Spinal cord (tissue), 10 donors: Measurements from ENCODE around the gene GOLIM4. TPM values are rescaled to one million over a fixed set of nuclear protein-coding genes. Genes with fewer than 3 reads are reported as not detected.

Experiments
- DNase-seq, 6 donors: peaks; one replicate each; pipeline versions ENCODE4 v3.0.0 to v3.0.0-alpha.2; 2013 to 2015; ENCODE audit warnings: low spot score in 6 of 6, low read depth in 4 of 6
- H3K27ac ChIP-seq: one replicate; pipeline ENCODE4 v1.5.1; 2013; ENCODE audit warnings: low read depth, low read length, control low read depth
- H3K27me3 ChIP-seq: one replicate; pipeline ENCODE4 v1.6.1; 2013; ENCODE audit warnings: low read length; ENCODE audit not compliant: control insufficient read depth, insufficient read depth
- H3K36me3 ChIP-seq: one replicate; pipeline ENCODE4 v1.6.1; 2013; ENCODE audit warnings: low read length; ENCODE audit not compliant: control insufficient read depth, insufficient read depth
- H3K4me1 ChIP-seq: one replicate; pipeline ENCODE4 v1.6.1; 2013; ENCODE audit warnings: low read length; ENCODE audit not compliant: control insufficient read depth, insufficient read depth
- H3K4me3 ChIP-seq: one replicate; pipeline ENCODE4 v1.5.1; 2013; ENCODE audit warnings: low read depth, low read length, control low read depth
- H3K9me3 ChIP-seq: one replicate; pipeline ENCODE4 v1.6.1; 2013; ENCODE audit warnings: low read length; ENCODE audit not compliant: control insufficient read depth, insufficient read depth
- WGBS: methylation state at CpG from one replicate; pipeline ENCODE4 v1.1.5; 2013; ENCODE audit warnings: missing lambda C conversion rate; ENCODE audit not compliant: insufficient coverage; 5-methylcytosine and 5-hydroxymethylcytosine counted together
- polyA plus RNA-seq, 2 donors: library from polyadenylated mRNA; unstranded; fragments of 120-200 nt; gene quantifications; one replicate each; pipeline ENCODE4 v1.2.1, GENCODE V29; 2013; ENCODE audit not compliant: insufficient read length in 2 of 2
- total RNA-seq, 2 donors: library from RNA; depleted of rRNA in 1 of 2; stranded (reverse); fragments of 120-200 nt in 1 of 2; fragments of >200 nt in 1 of 2; gene quantifications; one replicate each; pipeline versions ENCODE4 v1.2.3 to v1.2.4, GENCODE V29; 2013 to 2014
- donor health status: healthy.

Gene GOLIM4
- total and polyA plus RNA-seq, 4 donors, result 61.8 to 90.2 (median 64.2) TPM

- Histone ChIP-seq H3K27ac (no peak overlapping the region), H3K4me3 (no peak overlapping the region), H3K9me3 (no peaks in the 10 kb centered on the region), H3K27me3 (no peaks in the 10 kb centered on the region), H3K4me1 (peaks cover 3% of the 10 kb centered on the region), H3K36me3 (peaks cover 6% of the 10 kb centered on the region)
- no peak for DNase-seq
- WGBS, result no CpG with 5 or more reads among the region's 2 CpGs
These were observed 58.7 kb downstream of the GOLIM4 start for GRCh38 chr3:168037020-168037419.

- Histone ChIP-seq H3K27me3 (no peaks in the 10 kb centered on the region), H3K9me3 (no peaks in the 10 kb centered on the region), H3K4me1 (peaks cover 3% of the 10 kb centered on the region), H3K4me3 (no peak overlapping the region), H3K36me3 (peaks cover 6% of the 10 kb centered on the region), H3K27ac (no peak overlapping the region)
- WGBS, result 94% methylated on average over 2 of the region's 4 CpGs
- DNase-seq, result no peak
These were observed 59.1 kb downstream of the GOLIM4 start for GRCh38 chr3:168036619-168037018.

GRCh38 chr3:168034152-168034928, 61.4 kb downstream of the GOLIM4 start:
- no peaks in the 10 kb centered on the region for H3K9me3 ChIP-seq
- no peaks in the 10 kb centered on the region for H3K27me3 ChIP-seq
- no peak overlapping the region for H3K4me3 ChIP-seq
- H3K36me3 ChIP-seq, result peaks cover 10% of the 10 kb centered on the region
- H3K4me1 ChIP-seq, result peaks cover 3% of the 10 kb centered on the region
- H3K27ac ChIP-seq, result no peak overlapping the region
- WGBS, result 87% methylated on average over 2 of the region's 5 CpGs
- DNase-seq, result no peak

GRCh38 chr3:168030577-168030976, 65.1 kb downstream of the GOLIM4 start:
- Histone ChIP-seq H3K27me3 (no peaks in the 10 kb centered on the region), H3K9me3 (no peaks in the 10 kb centered on the region), H3K4me1 (no peaks in the 10 kb centered on the region), H3K27ac (no peak overlapping the region), H3K36me3 (peaks cover 7% of the 10 kb centered on the region), H3K4me3 (no peak overlapping the region)
- WGBS, result no CpG with 5 or more reads among the region's 4 CpGs
- peak in 1 of 6 donors; percentile 39 for DNase-seq

GRCh38 chr3:168029705-168030104, 66.0 kb downstream of the GOLIM4 start:
- no peaks in the 10 kb centered on the region for H3K9me3 ChIP-seq
- no peak for DNase-seq
- H3K36me3 ChIP-seq, result peaks cover 7% of the 10 kb centered on the region
- H3K4me1 ChIP-seq, result no peaks in the 10 kb centered on the region
- H3K27me3 ChIP-seq, result no peaks in the 10 kb centered on the region
- H3K4me3 ChIP-seq, result no peak overlapping the region
- WGBS, result 83% methylated on average over 7 of the region's 7 CpGs
- H3K27ac ChIP-seq, result no peak overlapping the region

GRCh38 chr3:168028086-168028485, 67.6 kb downstream of the GOLIM4 start:
- Histone ChIP-seq H3K27me3 (no peaks in the 10 kb centered on the region), H3K4me3 (no peak overlapping the region), H3K4me1 (no peaks in the 10 kb centered on the region), H3K36me3 (peaks cover 7% of the 10 kb centered on the region), H3K9me3 (no peaks in the 10 kb centered on the region), H3K27ac (no peak overlapping the region)
- no CpG with 5 or more reads among the region's 1 CpG for WGBS
- DNase-seq, result no peak

- no peak for DNase-seq
- no peaks in the 10 kb centered on the region for H3K4me1 ChIP-seq
- H3K27me3 ChIP-seq, result no peaks in the 10 kb centered on the region
- H3K36me3 ChIP-seq, result peaks cover 9% of the 10 kb centered on the region
- H3K4me3 ChIP-seq, result no peak overlapping the region
- no peaks in the 10 kb centered on the region for H3K9me3 ChIP-seq
- H3K27ac ChIP-seq, result no peak overlapping the region
- whole genome bisulfite sequencing, result no CpG with 5 or more reads among the region's 3 CpGs
These were observed 69.0 kb downstream of the GOLIM4 start for GRCh38 chr3:168026764-168027163.

- no peak for DNase-seq
- Histone ChIP-seq H3K9me3 (no peaks in the 10 kb centered on the region), H3K27ac (no peak overlapping the region), H3K4me3 (no peak overlapping the region), H3K36me3 (peaks cover 9% of the 10 kb centered on the region), H3K4me1 (no peaks in the 10 kb centered on the region), H3K27me3 (no peaks in the 10 kb centered on the region)
These were observed 70.6 kb downstream of the GOLIM4 start for GRCh38 chr3:168025076-168025475.

GRCh38 chr3:168024537-168024941, 71.2 kb downstream of the GOLIM4 start:
- no peak overlapping the region for H3K27ac ChIP-seq
- WGBS, result 74% methylated on average over 5 of the region's 5 CpGs
- H3K27me3 ChIP-seq, result no peaks in the 10 kb centered on the region
- no peaks in the 10 kb centered on the region for H3K4me1 ChIP-seq
- H3K4me3 ChIP-seq, result no peak overlapping the region
- peaks cover 6% of the 10 kb centered on the region for H3K36me3 ChIP-seq
- no peak for DNase-seq
- H3K9me3 ChIP-seq, result no peaks in the 10 kb centered on the region

GRCh38 chr3:168021737-168022450, 73.8 kb downstream of the GOLIM4 start:
- Histone ChIP-seq H3K36me3 (peaks cover 5% of the 10 kb centered on the region), H3K27ac (no peak overlapping the region)
- WGBS, result no CpG with 5 or more reads among the region's 7 CpGs

More at GRCh38 chr3:168021737-168022450, 73.8 kb downstream of the GOLIM4 start:
- H3K4me1 ChIP-seq, result no peaks in the 10 kb centered on the region
- H3K9me3 ChIP-seq, result no peaks in the 10 kb centered on the region
- DNase-seq, result no peak
- no peak overlapping the region for H3K4me3 ChIP-seq
- no peaks in the 10 kb centered on the region for H3K27me3 ChIP-seq
